ENCODE data around the gene CENPH.

- TF ChIP-seq MIER2 (CRISPR knock-in tag; IDR thresholded peaks at IDR 0.05) (no peak), RNF2 (conservative IDR thresholded peaks at IDR 0.05; ENCODE audit: low read depth) (no peak), POLR2AphosphoS5 (IDR thresholded peaks at IDR 0.05; ENCODE audit: low read depth, low read length) (no peak), ELF1 (CRISPR knock-in tag; IDR thresholded peaks at IDR 0.05) (no peak), CEBPZ (IDR thresholded peaks at IDR 0.05; ENCODE audit: low read length) (no peak), ZBTB7A (CRISPR knock-in tag; IDR thresholded peaks at IDR 0.05) (no peak), ZNF674 (CRISPR knock-in tag; IDR thresholded peaks at IDR 0.05; ENCODE audit: low read depth) (no peak), ZFP37 (CRISPR knock-in tag; IDR thresholded peaks at IDR 0.05; ENCODE audit: borderline replicate concordance) (no peak), TEF (CRISPR knock-in tag; IDR thresholded peaks at IDR 0.05) (no peak), E2F1 (CRISPR knock-in tag; IDR thresholded peaks at IDR 0.05) (no peak), KAT7 (CRISPR knock-in tag; IDR thresholded peaks at IDR 0.05; ENCODE audit: borderline replicate concordance) (no peak), NR2F2 (IDR thresholded peaks at IDR 0.05; ENCODE audit: borderline replicate concordance, low read depth) (no peak), CHD4 (IDR thresholded peaks at IDR 0.05; ENCODE audit: borderline replicate concordance, low read length) (no peak), ZNF761 (CRISPR knock-in tag; conservative IDR thresholded peaks at IDR 0.05) (no peak)
These were observed 31.3 kb upstream of the CENPH start for GRCh38 chr5:69158039-69158438.

All from HepG2 (cell line).